ENCODE measurements around the gene OOSP3. TPM values are rescaled to one million over a fixed set of nuclear protein-coding genes. Genes with fewer than 3 reads are reported as not detected.

The OOSP3 gene
- total RNA-seq, 2 experiments from 2014 or later, result not detected

GRCh38 chr11:59857439-59858434, 20.8 kb upstream of the OOSP3 start:
- Histone ChIP-seq H3K27ac (ENCODE audit: low read depth, low read length, poor library complexity, severe bottlenecking) (no peak overlapping the region), H4K20me1 (ENCODE audit: insufficient read depth, low read length) (no peaks in the 10 kb centered on the region), H3K79me2 (ENCODE audit: insufficient read depth, low read depth, low read length) (no peaks in the 10 kb centered on the region), H3K9me2 (ENCODE audit: insufficient read depth, low read length) (no peaks in the 10 kb centered on the region), H3K9me3 (ENCODE audit: low read length) (no peaks in the 10 kb centered on the region), H3K4me2 (ENCODE audit: low read length) (no peak overlapping the region), H3K4me3 (ENCODE audit: low read depth, low read length, poor library complexity, severe bottlenecking) (no peak overlapping the region), H3K36me3 (ENCODE audit: insufficient read depth, low read length) (no peaks in the 10 kb centered on the region), H2AFZ (ENCODE audit: low read length) (no peak overlapping the region), H3K4me1 (ENCODE audit: insufficient read depth, low read length, poor library complexity, severe bottlenecking) (no peaks in the 10 kb centered on the region)
- TF ChIP-seq EZH2phosphoT487 (IDR thresholded peaks at IDR 0.05; ENCODE audit: borderline replicate concordance, low read depth, low read length), result no peak
- TF ChIP-seq CTCF (conservative IDR thresholded peaks at IDR 0.05; ENCODE audit: low read length), result no peak
- CTCF ChIA-PET (ENCODE audit: unreplicated experiment), result no interaction called here
- intact Hi-C loops (cut with micrococcal nuclease; ENCODE audit: unreplicated experiment), result no loop called here
- no peak for DNase-seq (ENCODE audit: low spot score)
- POLR2A ChIA-PET, result interaction anchor here (0.5 kb wide), 1 partner anchor 72 kb away, joined by 3 read pairs; no protein-coding TSS in a partner anchor
- BruUV-seq (replicated peaks), result no TSS peak

- no TSS peak for BruUV-seq (replicated peaks)
- Histone ChIP-seq H3K9me3 (ENCODE audit: low read length) (no peaks in the 10 kb centered on the region), H3K4me3 (ENCODE audit: low read depth, low read length, poor library complexity, severe bottlenecking) (no peak overlapping the region), H3K4me1 (ENCODE audit: insufficient read depth, low read length, poor library complexity, severe bottlenecking) (no peaks in the 10 kb centered on the region), H4K20me1 (ENCODE audit: insufficient read depth, low read length) (no peaks in the 10 kb centered on the region), H3K27ac (ENCODE audit: low read depth, low read length, poor library complexity, severe bottlenecking) (no peak overlapping the region), H2AFZ (ENCODE audit: low read length) (no peak overlapping the region), H3K9me2 (ENCODE audit: insufficient read depth, low read length) (no peaks in the 10 kb centered on the region), H3K79me2 (ENCODE audit: insufficient read depth, low read depth, low read length) (no peaks in the 10 kb centered on the region), H3K36me3 (ENCODE audit: insufficient read depth, low read length) (no peaks in the 10 kb centered on the region), H3K4me2 (ENCODE audit: low read length) (no peak overlapping the region)
- POLR2A ChIA-PET, result interaction anchor here (0.6 kb wide), 1 partner anchor 65 kb away, joined by 3 read pairs; no protein-coding TSS in a partner anchor
- TF ChIP-seq CTCF (conservative IDR thresholded peaks at IDR 0.05; ENCODE audit: low read length), result no peak
- CTCF ChIA-PET (ENCODE audit: unreplicated experiment), result no interaction called here
- intact Hi-C loops (cut with micrococcal nuclease; ENCODE audit: unreplicated experiment), result no loop called here
- no peak for DNase-seq (ENCODE audit: low spot score)
Measured at GRCh38 chr11:59859673-59860072, 18.9 kb upstream of the OOSP3 start.

DNA sequence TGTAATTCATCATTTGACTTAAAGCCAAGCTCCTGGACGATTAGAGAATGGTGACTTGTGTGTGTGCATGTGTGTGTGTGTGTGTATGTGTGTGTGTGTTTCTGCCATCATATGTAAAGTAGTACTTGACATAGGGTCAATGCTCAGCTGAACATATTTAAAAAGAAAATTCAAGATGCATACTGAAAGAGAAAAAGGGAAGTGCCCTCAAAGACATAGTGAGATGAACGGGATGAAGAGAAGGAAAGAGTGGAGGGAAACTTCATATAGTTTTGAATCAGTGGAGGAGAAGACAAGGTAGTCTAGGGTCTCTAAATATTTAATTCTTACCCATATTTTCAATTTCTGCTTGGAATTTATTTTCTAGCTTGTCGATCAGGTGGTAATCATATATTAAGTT, 16.3 kb upstream of the OOSP3 start:
- Histone ChIP-seq H3K4me3 (ENCODE audit: low read depth, low read length, poor library complexity, severe bottlenecking) (no peak overlapping the region), H3K9me3 (ENCODE audit: low read length) (no peaks in the 10 kb centered on the region), H3K4me2 (ENCODE audit: low read length) (no peak overlapping the region), H3K9me2 (ENCODE audit: insufficient read depth, low read length) (no peaks in the 10 kb centered on the region), H3K79me2 (ENCODE audit: insufficient read depth, low read depth, low read length) (no peaks in the 10 kb centered on the region), H3K36me3 (ENCODE audit: insufficient read depth, low read length) (no peaks in the 10 kb centered on the region), H3K4me1 (ENCODE audit: insufficient read depth, low read length, poor library complexity, severe bottlenecking) (no peaks in the 10 kb centered on the region), H2AFZ (ENCODE audit: low read length) (no peak overlapping the region), H3K27ac (ENCODE audit: low read depth, low read length, poor library complexity, severe bottlenecking) (no peak overlapping the region), H4K20me1 (ENCODE audit: insufficient read depth, low read length) (no peaks in the 10 kb centered on the region)
- TF ChIP-seq CTCF (conservative IDR thresholded peaks at IDR 0.05; ENCODE audit: low read length) (no peak), EZH2phosphoT487 (IDR thresholded peaks at IDR 0.05; ENCODE audit: borderline replicate concordance, low read depth, low read length) (no peak)
- intact Hi-C loops (cut with micrococcal nuclease; ENCODE audit: unreplicated experiment), result no loop called here
- no TSS peak for BruUV-seq (replicated peaks)
- ChIA-PET POLR2A (interaction anchor here (0.6 to 0.7 kb wide), 3 partner anchors 101 to 959 kb away, joined by 3 read pairs; no protein-coding TSS in a partner anchor), CTCF (ENCODE audit: unreplicated experiment) (interaction anchor here (0.5 kb wide), 1 partner anchor 141 kb away, joined by 3 read pairs; no protein-coding TSS in a partner anchor)
- DNase-seq (ENCODE audit: low spot score), result no peak
